MM.1S (cell line): ENCODE measurements around the gene GRAMD1B.

Experiments used
- DNase-seq: peaks from one replicate; pipeline ENCODE4 v3.0.0-alpha.2; 2015
- H2AFZ ChIP-seq: fragments of 300-600 bp; sonication (generic); 2 replicates; pipeline ENCODE4 v1.6.0; 2016; ENCODE audit warnings: antibody characterized with exemption, low read length
- H3F3A ChIP-seq: fragments of 300-600 bp; sonication (generic); 2 replicates; pipeline ENCODE4 v1.6.1; 2016; ENCODE audit warnings: mild to moderate bottlenecking, antibody characterized with exemption, low read length, moderate library complexity, mixed read lengths; ENCODE audit not compliant: insufficient read depth
- H3K27ac ChIP-seq: fragments of 300-600 bp; sonication (generic); 2 replicates; pipeline ENCODE4 v1.5.1; 2016; ENCODE audit warnings: mild to moderate bottlenecking, low read length
- H3K27me3 ChIP-seq: fragments of 300-600 bp; sonication (generic); replicated peaks from 2 replicates; pipeline ENCODE4 v1.6.0; 2016; ENCODE audit warnings: low read length; ENCODE audit not compliant: insufficient read depth
- H3K36me3 ChIP-seq: fragments of 300-600 bp; sonication (generic); replicated peaks from 2 replicates; pipeline ENCODE4 v1.6.1; 2016; ENCODE audit warnings: mild to moderate bottlenecking, low read length, mixed read lengths; ENCODE audit not compliant: insufficient read depth
- H3K4me1 ChIP-seq: fragments of 300-600 bp; sonication (generic); 2 replicates; pipeline ENCODE4 v1.6.1; 2016; ENCODE audit warnings: low read length, mixed read lengths
- H3K4me2 ChIP-seq: fragments of 300-600 bp; sonication (generic); 2 replicates; pipeline ENCODE4 v1.6.0; 2016; ENCODE audit warnings: low read depth, low read length
- H3K4me3 ChIP-seq: fragments of 300-600 bp; sonication (generic); 2 replicates; pipeline ENCODE4 v1.5.1; 2016; ENCODE audit warnings: low read length, mixed read lengths
- H3K79me2 ChIP-seq: fragments of 300-600 bp; sonication (generic); 2 replicates; pipeline ENCODE4 v1.6.1; 2016; ENCODE audit warnings: mixed run types, low read length, mixed read lengths
- H3K9ac ChIP-seq: fragments of 300-600 bp; sonication (generic); 2 replicates; pipeline ENCODE4 v1.6.1; 2016; ENCODE audit warnings: low read length, mixed read lengths
- H3K9me2 ChIP-seq: fragments of 300-600 bp; sonication (generic); replicated peaks from 2 replicates; pipeline ENCODE4 v1.6.1; 2016; ENCODE audit warnings: mild to moderate bottlenecking, low read length, mixed read lengths; ENCODE audit not compliant: insufficient read depth
- H3K9me3 ChIP-seq: fragments of 300-600 bp; sonication (generic); replicated peaks from 2 replicates; pipeline ENCODE4 v1.6.1; 2016; ENCODE audit warnings: mild to moderate bottlenecking, low read length, mixed read lengths; ENCODE audit not compliant: insufficient read depth
- H4K20me1 ChIP-seq: fragments of 300-600 bp; sonication (generic); 2 replicates; pipeline ENCODE4 v1.6.1; 2016; ENCODE audit warnings: mild to moderate bottlenecking, low read length, moderate library complexity, mixed read lengths; ENCODE audit not compliant: insufficient read depth
- EZH2 ChIP-seq: fragments of 300-600 bp; sonication (generic); optimal IDR thresholded peaks from 2 replicates; pipeline ENCODE3; 2017; ENCODE audit warnings: low read depth, mild to moderate bottlenecking, antibody characterized with exemption, low read length, mixed read lengths
- EZH2phosphoT487 ChIP-seq: fragments of 300-600 bp; sonication (generic); IDR thresholded peaks from 2 replicates; pipeline ENCODE4 v1.6.1; 2018; ENCODE audit warnings: antibody characterized with exemption, low read length
- TF ChIP-seq, protein P1 (sequence below): fragments of 300-600 bp; sonication (generic); IDR thresholded peaks from 2 replicates; pipeline ENCODE4 v1.5.1; 2016; ENCODE audit warnings: antibody characterized with exemption, low read length, mixed read lengths

Gene GRAMD1B

GRCh38 chr11:123590296-123590912 lies 160.3 kb downstream of the GRAMD1B start:
- no peak overlapping the region for H3K4me2 ChIP-seq

DNA sequence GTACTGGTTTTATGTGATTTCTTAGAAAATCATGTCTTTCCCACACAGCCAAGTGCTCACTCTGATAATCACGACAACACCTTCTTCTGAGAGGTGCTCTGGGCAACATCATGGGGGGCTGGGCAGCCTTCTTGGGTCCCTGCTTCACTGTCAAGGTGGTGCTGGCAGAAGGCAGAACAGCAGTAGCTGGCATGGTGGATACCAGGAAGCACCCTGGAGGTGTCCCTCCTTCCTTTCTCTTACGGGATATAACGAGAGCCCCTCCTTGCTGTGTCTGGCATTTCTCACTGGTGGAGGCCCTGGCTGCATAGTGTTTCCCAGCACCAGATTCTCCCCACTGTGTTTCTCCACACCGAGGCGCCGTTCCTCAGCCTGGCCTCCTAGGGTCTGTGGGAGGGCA lies 163.5 kb downstream of the GRAMD1B start:
- Histone ChIP-seq H3K9me3 (no peaks in the 10 kb centered on the region), H2AFZ (no peak overlapping the region), H3K27me3 (no peaks in the 10 kb centered on the region), H3K9ac (no peak overlapping the region), H3K36me3 (no peaks in the 10 kb centered on the region), H4K20me1 (no peaks in the 10 kb centered on the region), H3K9me2 (no peaks in the 10 kb centered on the region), H3K4me1 (no peaks in the 10 kb centered on the region), H3F3A (no peaks in the 10 kb centered on the region), H3K27ac (no peak overlapping the region), H3K4me2 (no peak overlapping the region), H3K4me3 (no peak overlapping the region), H3K79me2 (no peaks in the 10 kb centered on the region)
- no peak for DNase-seq
- no peak for TF ChIP-seq EZH2
- TF ChIP-seq EZH2phosphoT487, result no peak
- TF ChIP-seq, protein P1, sequence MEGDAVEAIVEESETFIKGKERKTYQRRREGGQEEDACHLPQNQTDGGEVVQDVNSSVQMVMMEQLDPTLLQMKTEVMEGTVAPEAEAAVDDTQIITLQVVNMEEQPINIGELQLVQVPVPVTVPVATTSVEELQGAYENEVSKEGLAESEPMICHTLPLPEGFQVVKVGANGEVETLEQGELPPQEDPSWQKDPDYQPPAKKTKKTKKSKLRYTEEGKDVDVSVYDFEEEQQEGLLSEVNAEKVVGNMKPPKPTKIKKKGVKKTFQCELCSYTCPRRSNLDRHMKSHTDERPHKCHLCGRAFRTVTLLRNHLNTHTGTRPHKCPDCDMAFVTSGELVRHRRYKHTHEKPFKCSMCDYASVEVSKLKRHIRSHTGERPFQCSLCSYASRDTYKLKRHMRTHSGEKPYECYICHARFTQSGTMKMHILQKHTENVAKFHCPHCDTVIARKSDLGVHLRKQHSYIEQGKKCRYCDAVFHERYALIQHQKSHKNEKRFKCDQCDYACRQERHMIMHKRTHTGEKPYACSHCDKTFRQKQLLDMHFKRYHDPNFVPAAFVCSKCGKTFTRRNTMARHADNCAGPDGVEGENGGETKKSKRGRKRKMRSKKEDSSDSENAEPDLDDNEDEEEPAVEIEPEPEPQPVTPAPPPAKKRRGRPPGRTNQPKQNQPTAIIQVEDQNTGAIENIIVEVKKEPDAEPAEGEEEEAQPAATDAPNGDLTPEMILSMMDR, result no peak

More at GRCh38 chr11:123590296-123590912, 160.3 kb downstream of the GRAMD1B start:
- no peak for TF ChIP-seq EZH2
- no peak for TF ChIP-seq EZH2phosphoT487
- TF ChIP-seq, protein P1, result no peak
- Histone ChIP-seq H3K79me2 (no peaks in the 10 kb centered on the region), H4K20me1 (no peaks in the 10 kb centered on the region), H3K9me3 (no peaks in the 10 kb centered on the region), H3K4me1 (no peaks in the 10 kb centered on the region), H3F3A (no peaks in the 10 kb centered on the region), H2AFZ (no peak overlapping the region), H3K27me3 (no peaks in the 10 kb centered on the region; the same call in 1 of the 2 replicates), H3K27ac (no peak overlapping the region), H3K36me3 (no peaks in the 10 kb centered on the region), H3K9ac (no peak overlapping the region), H3K9me2 (no peaks in the 10 kb centered on the region), H3K4me3 (no peak overlapping the region)
- no peak for DNase-seq

DNA sequence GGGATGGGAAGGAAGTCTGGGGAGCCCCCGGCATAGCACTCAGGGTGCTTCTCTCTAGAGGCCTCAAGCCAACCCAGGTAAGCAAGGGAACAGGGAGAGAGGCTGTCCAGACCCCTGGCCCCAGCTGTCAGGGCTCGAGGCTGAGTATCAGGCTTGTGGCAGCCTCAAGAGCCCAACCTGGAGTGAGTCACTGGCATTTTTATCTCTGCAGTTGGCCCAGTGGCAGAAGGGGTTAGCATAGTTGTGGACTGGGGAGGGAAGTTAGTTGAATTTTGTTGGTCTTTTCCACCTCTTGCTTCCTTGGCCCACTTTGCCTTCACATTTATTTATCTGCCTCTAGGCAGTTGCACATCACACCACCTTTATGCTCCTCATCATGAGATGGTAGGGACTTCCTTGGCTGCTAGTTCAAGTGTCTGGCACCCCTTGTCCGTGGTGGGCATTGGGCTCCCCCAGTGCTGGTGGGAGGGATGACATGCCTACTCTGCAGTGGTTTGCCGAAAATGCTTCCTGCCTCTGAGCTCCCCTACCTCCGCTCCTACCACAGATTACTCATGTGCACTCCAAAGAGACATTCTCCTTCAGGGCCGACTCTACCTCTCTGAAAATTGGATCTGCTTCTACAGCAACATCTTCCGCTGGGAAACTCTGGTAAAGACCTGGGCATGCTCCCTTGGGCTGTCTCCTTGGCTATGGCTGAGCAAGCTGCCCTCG lies 164.3 kb downstream of the GRAMD1B start:
- DNase-seq, result no peak
- Histone ChIP-seq H4K20me1 (no peaks in the 10 kb centered on the region), H3F3A (no peaks in the 10 kb centered on the region), H3K36me3 (no peaks in the 10 kb centered on the region), H3K27me3 (no peaks in the 10 kb centered on the region), H3K27ac (no peak overlapping the region), H3K4me3 (no peak overlapping the region), H3K9ac (no peak overlapping the region), H3K79me2 (no peaks in the 10 kb centered on the region), H2AFZ (no peak overlapping the region), H3K9me3 (no peaks in the 10 kb centered on the region), H3K4me2 (no peak overlapping the region), H3K9me2 (no peaks in the 10 kb centered on the region), H3K4me1 (no peaks in the 10 kb centered on the region)
- TF ChIP-seq EZH2phosphoT487 (no peak), EZH2 (no peak)
- TF ChIP-seq, protein P1, result no peak
